Psoas muscle (tissue), 8 donors: Measurements from ENCODE around the gene SSBP2. TPM values are rescaled to one million over a fixed set of nuclear protein-coding genes. Genes with fewer than 3 reads are reported as not detected.

Experiments used
- ATAC-seq, 4 donors: fragments of 200-7000 bp; cut with Tn5 transposase; one replicate each; pipeline ENCODE4 v1.9.1; 2020; ENCODE audit warnings: moderate library complexity in 3 of 4, mild to moderate bottlenecking in 2 of 4
- DNase-seq, 2 donors: peaks; one replicate each; pipeline ENCODE4 v3.0.0-alpha.2; 2020
- H3K27ac ChIP-seq: fragments of 200-600 bp; one replicate; pipeline ENCODE4 v1.8.0; 2022
- H3K27me3 ChIP-seq, 3 donors: fragments of 200-600 bp in 1 of 3; one replicate each; pipeline versions ENCODE4 v1.6.1 to v1.8.0; 2013 to 2022; ENCODE audit warnings: low read length in 2 of 3, mild to moderate bottlenecking in 2 of 3, moderate library complexity in 1 of 3; ENCODE audit not compliant: insufficient read depth in 3 of 3
- H3K36me3 ChIP-seq, 2 donors: fragments of 200-600 bp in 1 of 2; one replicate each; pipeline versions ENCODE4 v1.6.1 to v1.8.0; 2013 to 2022; ENCODE audit warnings: low read depth in 1 of 2, mild to moderate bottlenecking in 1 of 2, moderate library complexity in 1 of 2; ENCODE audit not compliant: insufficient read depth in 1 of 2
- H3K4me1 ChIP-seq: fragments of 200-600 bp; one replicate; pipeline ENCODE4 v1.8.0; 2022
- H3K4me3 ChIP-seq: fragments of 200-600 bp; one replicate; pipeline ENCODE4 v1.8.0; 2022; ENCODE audit warnings: mild to moderate bottlenecking
- H3K9me3 ChIP-seq: fragments of 200-600 bp; one replicate; pipeline ENCODE4 v1.8.0; 2022
- CTCF ChIP-seq: fragments of 200-600 bp; IDR thresholded peaks from one replicate; pipeline ENCODE4 v1.8.0; 2022; ENCODE audit warnings: antibody characterized with exemption
- WGBS, 3 donors: extraction: QIAGEN DNeasy Blood & Tissue Kit; methylation state at CpG; one replicate each; pipeline versions ENCODE4 v1.1.6 to v1.1.7; 2013; 5-methylcytosine and 5-hydroxymethylcytosine counted together
- intact Hi-C, 2 donors: fragments of 100-400 bp; cut with DNase I; formaldehyde crosslinking; loops; one replicate each; pipeline versions ENCODE4 v1.11.0 to v1.14.2; 2022
- polyA plus RNA-seq, 3 donors: library from polyadenylated mRNA; stranded (reverse); fragments of 200-250 nt; gene quantifications; one replicate each; pipeline ENCODE4 v1.2.3, GENCODE V29; 2013
- total RNA-seq, 4 donors: library from RNA; stranded (reverse); fragmentation: NEBNext Ultra II Directional in 2 of 4; extraction: Animal tissue kit (Norgen Biotek cat#: 25700) in 2 of 4; gene quantifications; one replicate each; pipeline versions ENCODE4 v1.2.1 to v1.2.4, GENCODE V29; 2021 to 2023
- donor health status: healthy with polysubstance abuse.
- donor health status: DM: no; HTN: no; CAD: no; lungs with moderate emphysema.
- donor health status: Bipolar disorder and iron deficiency.
- donor health status: healthy.
- donor health status: DM: yes; HTN: yes; CAD: no.
- donor health status: DM: no; HTN: no; CAD: no.
- donor health status: DM: no; HTN: no; CAD: no.
- donor health status: DM: yes; HTN: yes; CAD: no.

SSBP2 gene
- total and polyA plus RNA-seq, 7 donors: 18.2 to 42.6 (median 25.3) TPM

- peaks cover 21% of the 10 kb centered on the region for H3K9me3 ChIP-seq
- no peak overlapping the region for H3K27ac ChIP-seq
- no peak for ATAC-seq
- no peak for DNase-seq
- intact Hi-C loops: no loop called here
- no peaks in the 10 kb centered on the region for H3K4me1 ChIP-seq
- H3K36me3 ChIP-seq: no peaks in the 10 kb centered on the region
- WGBS, 3 donors: 75 to 80% (median 78%) methylated on average over 9 of the region's 9 CpGs
- H3K4me3 ChIP-seq: no peak overlapping the region
- no peaks in the 10 kb centered on the region for H3K27me3 ChIP-seq
- TF ChIP-seq CTCF: no peak
These were observed 54.2 kb downstream of the SSBP2 start for GRCh38 chr5:81696418-81697397.

GRCh38 chr5:81694726-81695125 lies 56.2 kb downstream of the SSBP2 start:
- Histone ChIP-seq H3K9me3 (peaks cover 6% of the 10 kb centered on the region), H3K27ac (no peak overlapping the region), H3K4me3 (no peak overlapping the region), H3K36me3 (no peaks in the 10 kb centered on the region), H3K4me1 (no peaks in the 10 kb centered on the region), H3K27me3 (no peaks in the 10 kb centered on the region)
- intact Hi-C loops: no loop called here
- ATAC-seq (no peak), DNase-seq (no peak)
- TF ChIP-seq CTCF: no peak
- WGBS, 3 donors: 84 to 93% (median 86%) methylated on average over 2 of the region's 2 CpGs

DNA sequence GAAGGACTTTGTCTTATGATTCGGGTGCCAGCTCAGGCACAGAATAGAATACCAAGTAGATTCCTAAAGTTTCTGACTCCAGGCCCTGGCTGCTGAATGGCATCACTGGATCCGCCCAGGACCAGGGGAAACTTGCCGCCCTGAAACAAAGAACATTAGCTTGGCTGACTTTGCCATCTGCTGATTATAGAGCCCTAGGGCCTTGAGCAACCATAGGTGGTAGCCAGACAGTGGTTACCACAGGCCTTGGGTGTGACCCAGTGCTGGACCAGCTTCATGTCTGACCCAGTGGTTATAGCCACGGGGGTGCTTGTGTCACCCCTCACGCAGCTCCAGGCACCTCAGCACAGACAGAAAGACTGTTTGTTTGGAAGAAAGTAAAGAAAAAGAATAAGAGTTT lies 62.7 kb downstream of the SSBP2 start:
- Histone ChIP-seq H3K27ac (no peak overlapping the region), H3K9me3 (no peaks in the 10 kb centered on the region), H3K27me3 (no peaks in the 10 kb centered on the region), H3K4me1 (peaks cover 5% of the 10 kb centered on the region), H3K36me3 (no peaks in the 10 kb centered on the region), H3K4me3 (no peak overlapping the region)
- 83 to 94% (median 85%) methylated on average over 5 of the region's 5 CpGs for whole genome bisulfite sequencing, 3 donors
- intact Hi-C loops: no loop called here
- DNase-seq: no peak
- ATAC-seq: peak in 3 of 4 donors; percentile 69 to 79 (median 76)
- no peak for TF ChIP-seq CTCF

DNA sequence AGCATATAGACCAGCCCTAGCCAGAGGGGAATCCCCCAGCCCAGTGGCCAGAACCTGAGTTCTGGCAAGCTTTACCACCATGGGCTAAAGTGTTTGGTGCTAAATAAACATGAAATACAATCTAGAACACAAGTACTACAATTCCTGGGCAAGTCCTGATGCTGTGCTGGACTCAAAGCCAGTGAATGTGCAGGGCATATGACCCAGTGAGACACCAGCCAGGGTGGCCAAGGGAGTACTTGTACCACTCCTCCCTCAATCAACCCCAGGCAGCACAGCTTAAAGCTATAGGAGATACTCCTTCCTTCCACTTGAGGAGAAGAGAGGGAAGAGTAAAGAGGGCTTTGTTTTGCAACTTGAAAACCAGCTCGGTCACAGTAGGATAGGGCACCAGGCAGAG lies 63.6 kb downstream of the SSBP2 start:
- Histone ChIP-seq H3K9me3 (no peaks in the 10 kb centered on the region), H3K27me3 (no peaks in the 10 kb centered on the region), H3K27ac (no peak overlapping the region), H3K4me3 (no peak overlapping the region), H3K36me3 (no peaks in the 10 kb centered on the region), H3K4me1 (peaks cover 5% of the 10 kb centered on the region)
- WGBS, 3 donors: 94 to 98% (median 95%) methylated on average over 1 of the region's 1 CpG
- ATAC-seq (peak in 3 of 4 donors; percentile 38 to 62 (median 44)), DNase-seq (no peak)
- intact Hi-C loops: no loop called here
- TF ChIP-seq CTCF: no peak
